IMR-90 (cell line): ENCODE measurements around the gene ZNF439. TPM values are rescaled to one million over a fixed set of nuclear protein-coding genes. Genes with fewer than 3 reads are reported as not detected.
A peak's percentile ranks its signal among the peaks of the same experiment; 100 is the strongest.
"Not testable (repeated sequence)": the region's sequence is repeated elsewhere in the genome, so short reads cannot be mapped to it uniquely, and the experiment has no call there.

Experiments used
- ATAC-seq: fragments of 200-7000 bp; cut with Tn5 transposase; 2 replicates; pipeline ENCODE4 v1.9.1; 2020; ENCODE audit warnings: low read depth, mild to moderate bottlenecking, moderate library complexity
- BruUV-seq: library from RNA; stranded (reverse); fragments of 400-500 nt; replicated peaks from 2 replicates; lab custom pipeline; 2021; lab: Mats Ljungman, UMichigan
- CTCF ChIA-PET: fragments of 300-600 bp; formaldehyde crosslinking; extraction: SDS; loops from one replicate; lab custom pipeline; 2021; ENCODE audit warnings: antibody characterized with exemption; lab: Yijun Ruan, JAX
- POLR2A ChIA-PET: fragments of 300-600 bp; sonication (Branson Sonifier 250); formaldehyde crosslinking; loops from one replicate; lab custom pipeline; 2022; ENCODE audit warnings: antibody characterized with exemption; ENCODE audit not compliant: unreplicated experiment; lab: Charles Lee
- DNase-seq: peaks from one replicate; pipeline ENCODE4 v3.0.0; 2013
- H2AFZ ChIP-seq: replicated peaks from 2 replicates; pipeline ENCODE3; 2013; ENCODE audit warnings: low read length, mild to moderate bottlenecking; ENCODE audit not compliant: poor library complexity
- H2AK5ac ChIP-seq: 2 replicates; pipeline ENCODE4 v1.6.1; 2013; ENCODE audit warnings: low read depth, low read length, inconsistent platforms
- H2AK9ac ChIP-seq: replicated peaks from 2 replicates; pipeline ENCODE3; 2013; ENCODE audit warnings: mild to moderate bottlenecking, low read depth, low read length, moderate library complexity; ENCODE audit not compliant: poor library complexity
- H2BK120ac ChIP-seq: 2 replicates; pipeline ENCODE4 v1.6.1; 2013; ENCODE audit warnings: low read depth, low read length, inconsistent platforms
- H2BK15ac ChIP-seq: 3 replicates; pipeline ENCODE4 v1.6.1; 2013; ENCODE audit warnings: low read depth, low read length, inconsistent platforms
- H2BK20ac ChIP-seq: 2 replicates; pipeline ENCODE4 v1.6.1; 2013; ENCODE audit warnings: low read depth, mild to moderate bottlenecking, inconsistent platforms, low read length, moderate library complexity
- H2BK5ac ChIP-seq: 2 replicates; pipeline ENCODE4 v1.6.1; 2013; ENCODE audit warnings: mild to moderate bottlenecking, low read depth, low read length, inconsistent platforms; ENCODE audit not compliant: poor library complexity, severe bottlenecking
- H3K14ac ChIP-seq: replicated peaks from 2 replicates; pipeline ENCODE4 v1.6.1; 2013; ENCODE audit warnings: low read depth, low read length, inconsistent platforms
- H3K18ac ChIP-seq: 2 replicates; pipeline ENCODE4 v1.6.1; 2013; ENCODE audit warnings: low read depth, low read length, control low read depth
- H3K23ac ChIP-seq: 2 replicates; pipeline ENCODE4 v1.6.1; 2013; ENCODE audit warnings: low read depth, low read length, inconsistent platforms
- H3K27ac ChIP-seq: 2 replicates; pipeline ENCODE4 v1.5.1; 2013; ENCODE audit warnings: mild to moderate bottlenecking, control low read depth, low read length; ENCODE audit not compliant: insufficient read depth
- H3K27me3 ChIP-seq: 2 replicates; pipeline ENCODE4 v1.6.1; 2013; ENCODE audit warnings: low read length; ENCODE audit not compliant: control insufficient read depth, insufficient read depth
- H3K36me3 ChIP-seq: 2 replicates; pipeline ENCODE4 v1.6.1; 2013; ENCODE audit warnings: low read length, mixed read lengths; ENCODE audit not compliant: control insufficient read depth, insufficient read depth
- H3K4ac ChIP-seq: 2 replicates; pipeline ENCODE4 v1.6.1; 2013; ENCODE audit warnings: low read depth, low read length, inconsistent platforms
- H3K4me1 ChIP-seq: 2 replicates; pipeline ENCODE4 v1.6.1; 2013; ENCODE audit warnings: low read length, mixed read lengths; ENCODE audit not compliant: control insufficient read depth, insufficient read depth
- H3K4me2 ChIP-seq: 2 replicates; pipeline ENCODE4 v1.6.1; 2013; ENCODE audit warnings: low read depth, mild to moderate bottlenecking, control low read depth, low read length, moderate library complexity
- H3K4me3 ChIP-seq: 2 replicates; pipeline ENCODE4 v1.5.1; 2013; ENCODE audit warnings: low read depth, mild to moderate bottlenecking, control low read depth, low read length, moderate library complexity; ENCODE audit not compliant: insufficient read depth
- H3K56ac ChIP-seq: 2 replicates; pipeline ENCODE4 v1.6.1; 2013; ENCODE audit warnings: low read length, inconsistent platforms; ENCODE audit not compliant: insufficient read depth; ENCODE audit errors: extremely low read depth
- H3K79me1 ChIP-seq, 2 experiments: 2 replicates each; pipeline ENCODE4 v1.6.1; 2013; ENCODE audit warnings: low read length in 2 of 2, inconsistent platforms in 1 of 2, low read depth in 1 of 2
- H3K9ac ChIP-seq: 2 replicates; pipeline ENCODE4 v1.6.1; 2013; ENCODE audit warnings: low read depth, low read length, control low read depth
- H3K9me1 ChIP-seq: 2 replicates; pipeline ENCODE4 v1.6.1; 2013; ENCODE audit warnings: low read length, inconsistent platforms; ENCODE audit not compliant: insufficient read depth
- H3K9me3 ChIP-seq: 2 replicates; pipeline ENCODE4 v1.6.1; 2013; ENCODE audit warnings: low read length; ENCODE audit not compliant: control insufficient read depth, insufficient read depth
- H4K20me1 ChIP-seq: 2 replicates; pipeline ENCODE4 v1.6.1; 2013; ENCODE audit warnings: low read length, inconsistent platforms; ENCODE audit not compliant: insufficient read depth
- H4K5ac ChIP-seq: 2 replicates; pipeline ENCODE4 v1.6.1; 2013; ENCODE audit warnings: mild to moderate bottlenecking, low read depth, low read length, control low read depth
- H4K8ac ChIP-seq, 2 experiments: 2 replicates each; pipeline ENCODE4 v1.6.1; 2013; ENCODE audit warnings: low read depth in 2 of 2, low read length in 2 of 2, control low read depth in 1 of 2, inconsistent platforms in 1 of 2
- H4K91ac ChIP-seq: 2 replicates; pipeline ENCODE4 v1.6.1; 2013; ENCODE audit warnings: low read depth, low read length, inconsistent platforms; ENCODE audit not compliant: insufficient read depth
- ELK1 ChIP-seq: fragments of 150-350 bp; IDR thresholded peaks from 2 replicates; pipeline ENCODE4 v1.6.1; 2016; ENCODE audit warnings: low read depth, mild to moderate bottlenecking, low read length, moderate library complexity, borderline replicate concordance
- MAFK ChIP-seq: IDR thresholded peaks from 2 replicates; pipeline ENCODE4 v1.6.1; 2012; ENCODE audit warnings: low read depth, low read length, improper control_type of control experiment
- MAZ ChIP-seq: IDR thresholded peaks from 2 replicates; pipeline ENCODE4 v1.6.1; 2012; ENCODE audit warnings: low read depth, mild to moderate bottlenecking, low read length, improper control_type of control experiment, moderate library complexity, borderline replicate concordance
- NFE2L2 ChIP-seq: fragments of 150-350 bp; IDR thresholded peaks from 2 replicates; pipeline ENCODE4 v1.6.1; 2016; ENCODE audit warnings: low read depth, mild to moderate bottlenecking, low read length
- RAD21 ChIP-seq: IDR thresholded peaks from 2 replicates; pipeline ENCODE4 v1.6.1; 2012; ENCODE audit warnings: low read length, improper control_type of control experiment
- WGBS, 2 experiments: methylation state at CpG; one replicate each; pipeline versions ENCODE4 v1.1.5 to v1.1.7; 2013; ENCODE audit warnings: missing lambda C conversion rate in 2 of 2; ENCODE audit not compliant: insufficient read length in 1 of 2; ENCODE audit errors: extremely low coverage in 2 of 2; 5-methylcytosine and 5-hydroxymethylcytosine counted together
- dilution Hi-C: fragments of 300-500 bp; cut with HindIII; formaldehyde crosslinking; loops from one replicate; pipeline ENCODE4 v1.14.3; 2018; ENCODE audit warnings: low sequenced_read_pairs; ENCODE audit not compliant: unreplicated experiment
- in situ Hi-C: fragments of 300-500 bp; cut with MboI; formaldehyde crosslinking; loops from 3 replicates; pipeline ENCODE4 v1.14.3; 2019; ENCODE audit warnings: low sequenced_read_pairs, inconsistent platforms, mixed read lengths
- intact Hi-C: fragments of 100-400 bp; cut with micrococcal nuclease; formaldehyde crosslinking; loops from 2 replicates; pipeline ENCODE4 v1.10.0; 2022
- polyA plus RNA-seq, 3 experiments: library from polyadenylated mRNA; depleted of rRNA; stranded (reverse); fragments of >200 nt; gene quantifications; 2 replicates each; pipeline ENCODE4 v1.2.3, GENCODE V29; 2012; ENCODE audit warnings: low replicate concordance in 1 of 3
- total RNA-seq: library from RNA; depleted of rRNA; stranded (reverse); fragments of >200 nt; gene quantifications from 2 replicates; pipeline ENCODE4 v1.2.3, GENCODE V29; 2012
- TF ChIP-seq, protein P1 (sequence below): fragments of 150-350 bp; IDR thresholded peaks from 2 replicates; pipeline ENCODE4 v1.6.1; 2017; ENCODE audit warnings: mild to moderate bottlenecking, antibody characterized with exemption, low read length, low read depth

The ZNF439 gene
- total and polyA plus RNA-seq, 2 of the 4 experiments (the other 2 are of a cell fraction): 4.8 to 8.4 TPM

DNA sequence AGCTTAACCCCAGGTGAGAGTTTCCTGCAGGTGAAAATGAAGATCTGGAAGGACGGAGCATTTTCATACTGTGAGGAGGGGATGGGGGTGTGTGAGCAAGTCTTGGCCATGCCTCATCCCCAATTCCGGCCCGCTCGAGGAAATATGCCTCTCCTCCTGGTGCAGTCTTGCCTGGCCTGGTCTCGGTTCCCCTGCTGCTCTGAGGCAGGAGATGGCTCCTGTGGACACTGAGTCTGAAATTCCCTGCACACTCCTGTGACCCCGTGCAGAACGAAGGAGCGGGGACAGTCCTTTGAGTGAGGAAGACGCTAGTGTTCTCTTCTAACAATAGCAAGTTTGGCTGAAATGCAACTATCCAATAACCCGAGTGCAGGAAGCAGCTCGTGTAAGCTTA lies 329 bp upstream of the ZNF439 start:
- dilution Hi-C loops: no loop called here
- BruUV-seq: no TSS peak
- no peak overlapping the region for H3K18ac ChIP-seq
- POLR2A ChIA-PET: no interaction called here
- H3K14ac ChIP-seq: 0 out of 2 replicates have a peak overlapping the region, but pooled peaks have one; percentile 14
- WGBS, 2 experiments: 0% methylated on average over 2 of the region's 11 CpGs; no CpG with 5 or more reads in 1 of the 2 experiments
- no peak for TF ChIP-seq NFE2L2
- no peak for TF ChIP-seq MAFK
- TF ChIP-seq, protein P1, sequence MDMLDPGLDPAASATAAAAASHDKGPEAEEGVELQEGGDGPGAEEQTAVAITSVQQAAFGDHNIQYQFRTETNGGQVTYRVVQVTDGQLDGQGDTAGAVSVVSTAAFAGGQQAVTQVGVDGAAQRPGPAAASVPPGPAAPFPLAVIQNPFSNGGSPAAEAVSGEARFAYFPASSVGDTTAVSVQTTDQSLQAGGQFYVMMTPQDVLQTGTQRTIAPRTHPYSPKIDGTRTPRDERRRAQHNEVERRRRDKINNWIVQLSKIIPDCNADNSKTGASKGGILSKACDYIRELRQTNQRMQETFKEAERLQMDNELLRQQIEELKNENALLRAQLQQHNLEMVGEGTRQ: no peak
- TF ChIP-seq ELK1: no peak
- no peak for TF ChIP-seq MAZ
- no peak for TF ChIP-seq RAD21
- H4K5ac ChIP-seq: no peak overlapping the region
- no peak overlapping the region for H2AK5ac ChIP-seq
- H2AFZ ChIP-seq: peak overlapping the region; percentile 98
- H3K9ac ChIP-seq: no peak overlapping the region
- H2BK120ac ChIP-seq: no peak overlapping the region
- peak overlapping the region; percentile 52; the same call in 1 of the 2 replicates for H3K23ac ChIP-seq
- H3K27ac ChIP-seq: no peak overlapping the region
- H3K27me3 ChIP-seq: no peaks in the 10 kb centered on the region
- no peaks in the 10 kb centered on the region; the same call in none of the 2 replicates for H3K36me3 ChIP-seq
- peaks cover 15 to 28% of the 10 kb centered on the region in 2 experiments; a peak in 3 of 4 replicates for H3K79me1 ChIP-seq
- peak overlapping the region; percentile 25 for H3K4me2 ChIP-seq
- no peaks in the 10 kb centered on the region for H4K20me1 ChIP-seq
- CTCF ChIA-PET: interaction anchor here (0.6 to 1.1 kb wide), 2 partner anchors 25 to 51 kb away, joined by 3 read pairs; no protein-coding TSS in a partner anchor
- no peak for DNase-seq
- H3K56ac ChIP-seq: no peak overlapping the region
- no peak overlapping the region for H4K91ac ChIP-seq
- no peak overlapping the region for H2BK20ac ChIP-seq
- in situ Hi-C loops: no loop called here
- intact Hi-C loops: no loop called here
- H2BK5ac ChIP-seq: no peak overlapping the region
- peak overlapping the region; percentile 28 to 73; a peak in 3 of 4 replicates for H4K8ac ChIP-seq
- H3K4me1 ChIP-seq: no peaks in the 10 kb centered on the region
- no peak; the same call in 1 of the 2 replicates for ATAC-seq
- H3K9me3 ChIP-seq: peaks cover under 1% of the 10 kb centered on the region; the same call in 1 of the 2 replicates
- H2AK9ac ChIP-seq: no peak overlapping the region
- peak overlapping the region; percentile 83; the same call in 1 of the 2 replicates for H3K4me3 ChIP-seq
- no peak overlapping the region for H2BK15ac ChIP-seq
- no peak overlapping the region for H3K4ac ChIP-seq
- no peaks in the 10 kb centered on the region for H3K9me1 ChIP-seq

- not testable (repeated sequence) for BruUV-seq
Observed at GRCh38 chr19:11850289-11850688, 1.8 kb downstream of the ZNF439 start.

More at GRCh38 chr19:11850289-11850688, 1.8 kb downstream of the ZNF439 start:
- H4K8ac ChIP-seq, H4K5ac ChIP-seq, H3K4me2 ChIP-seq, dilution Hi-C loops, intact Hi-C loops, ATAC-seq, CTCF ChIA-PET, H3K4me3 ChIP-seq, H2AFZ ChIP-seq, H2BK20ac ChIP-seq, H3K4ac ChIP-seq, H3K27ac ChIP-seq, H4K20me1 ChIP-seq, H3K23ac ChIP-seq, H3K4me1 ChIP-seq, H2BK5ac ChIP-seq, H2BK15ac ChIP-seq, H3K9ac ChIP-seq, H3K9me3 ChIP-seq, H3K27me3 ChIP-seq, H4K91ac ChIP-seq, H3K36me3 ChIP-seq, H3K14ac ChIP-seq, DNase-seq, H3K9me1 ChIP-seq, H2AK9ac ChIP-seq, POLR2A ChIA-PET, H2BK120ac ChIP-seq, H2AK5ac ChIP-seq, H3K18ac ChIP-seq, in situ Hi-C loops, H3K56ac ChIP-seq: not testable (repeated sequence)
- WGBS, 2 experiments: no CpG with 5 or more reads among the region's 4 CpGs
- H3K79me1 ChIP-seq: peaks cover 22 to 36% of the 10 kb centered on the region in 2 experiments
